Fibroblast of skin of right quadriceps (primary cell): ENCODE measurements around the gene CHRNA4.

Experiments used
- DNase-seq: peaks from one replicate; pipeline ENCODE4 v3.0.0-alpha.2; 2013

Gene CHRNA4

DNA sequence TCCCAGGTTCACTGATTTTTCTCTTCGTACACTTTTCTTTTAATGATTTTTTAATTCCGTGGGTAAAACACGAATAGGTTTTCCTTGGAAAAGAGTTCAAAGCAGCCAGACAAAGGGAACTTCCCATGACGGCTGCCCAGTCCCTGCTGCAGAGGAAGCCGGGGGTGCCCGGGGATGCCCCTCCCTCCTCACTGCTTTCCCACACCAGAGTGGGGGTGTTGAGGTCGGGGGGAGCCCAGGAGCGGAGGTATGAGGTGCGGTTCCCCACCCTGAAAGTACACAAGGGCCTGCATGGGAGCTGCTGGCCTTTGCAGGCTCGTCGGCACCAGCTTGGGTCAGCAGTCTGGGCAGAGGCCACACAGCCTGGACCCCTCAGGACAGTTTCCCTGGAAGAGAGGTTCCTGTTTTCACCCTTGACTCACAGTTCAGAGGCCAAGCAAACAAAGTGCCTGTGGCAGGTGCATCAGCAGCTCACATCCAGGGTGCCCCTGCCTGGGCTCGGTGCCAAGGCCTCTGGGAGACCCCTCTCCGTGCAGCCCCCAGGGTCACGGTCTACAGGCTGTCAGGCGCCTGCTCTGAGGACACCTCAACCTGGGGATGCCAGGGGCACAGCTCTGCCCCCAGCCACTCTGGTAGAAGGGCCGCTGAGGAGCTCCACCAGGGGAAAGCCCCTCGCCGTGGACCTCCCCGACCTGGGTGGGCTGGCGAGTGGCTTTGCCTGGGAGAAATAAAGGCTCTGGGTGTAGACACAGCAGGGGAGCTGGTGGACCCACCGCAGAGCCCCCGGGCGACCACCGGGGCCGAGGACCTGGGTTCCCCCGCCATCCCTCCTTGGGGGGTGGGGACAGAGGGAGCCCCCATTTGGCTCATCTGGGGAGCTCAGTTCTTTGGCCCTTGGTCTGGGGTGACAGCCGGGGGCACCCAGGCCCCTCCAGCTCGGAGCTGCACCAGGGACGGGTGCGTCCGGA lies 15.4 kb upstream of the CHRNA4 start:
- no peak for DNase-seq

GRCh38 chr20:63375438-63375837 lies 14.3 kb upstream of the CHRNA4 start:
- DNase-seq = no peak

DNA sequence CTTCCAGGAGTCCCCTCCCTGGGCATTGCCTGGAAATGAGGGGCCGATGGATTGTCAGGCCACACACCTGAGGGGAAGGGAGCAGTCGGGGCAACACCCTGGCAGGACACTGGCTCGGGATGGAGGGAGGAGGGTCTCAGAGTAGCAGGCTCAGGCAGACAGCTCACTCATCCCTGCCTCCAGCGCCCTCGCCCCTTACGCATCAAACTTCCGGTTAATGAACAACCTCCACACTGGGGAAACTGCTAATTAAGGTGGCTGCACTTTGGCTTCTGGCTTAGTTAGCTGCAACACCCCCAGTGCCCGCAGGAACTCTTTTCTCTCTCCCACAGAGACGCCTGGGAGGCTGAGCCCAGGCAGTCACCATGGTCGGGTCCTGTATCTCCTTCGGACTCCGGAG lies 13.4 kb upstream of the CHRNA4 start:
- DNase-seq = no peak

- no peak for DNase-seq
Observed at GRCh38 chr20:63373996-63374395, 12.8 kb upstream of the CHRNA4 start.

- no peak for DNase-seq
Observed at GRCh38 chr20:63372971-63373885, 12.1 kb upstream of the CHRNA4 start.

DNA sequence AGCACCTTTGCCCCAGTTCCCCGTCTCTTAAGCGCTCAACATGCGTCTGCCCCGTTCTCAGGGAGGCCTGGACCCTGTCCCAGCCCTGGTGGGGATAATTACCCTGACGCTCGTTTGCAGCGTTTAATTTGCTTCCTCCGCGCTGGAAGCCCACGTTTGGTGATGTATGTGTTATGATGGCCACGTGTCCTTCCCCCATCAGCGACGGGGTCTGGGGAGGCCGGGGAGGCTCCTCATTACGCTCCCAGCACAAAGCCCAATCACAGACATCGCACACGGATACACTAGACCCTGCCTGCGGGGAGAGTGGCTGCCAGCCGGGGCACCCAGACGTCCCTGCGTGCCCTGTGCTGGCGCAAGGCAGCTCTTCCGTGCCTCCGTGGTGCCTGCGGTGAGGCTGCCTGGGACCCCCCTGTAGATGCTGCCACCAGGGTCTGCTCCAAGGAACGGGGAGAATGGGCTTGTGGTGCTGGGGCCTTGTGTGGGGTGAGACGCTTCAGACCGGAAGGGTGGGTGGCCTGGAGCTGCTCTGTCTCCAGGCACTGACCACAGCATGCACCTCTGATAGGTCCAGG lies 10.2 kb upstream of the CHRNA4 start:
- no peak for DNase-seq

- DNase-seq = no peak
Observed at GRCh38 chr20:63370618-63371187, 9.6 kb upstream of the CHRNA4 start.

DNA sequence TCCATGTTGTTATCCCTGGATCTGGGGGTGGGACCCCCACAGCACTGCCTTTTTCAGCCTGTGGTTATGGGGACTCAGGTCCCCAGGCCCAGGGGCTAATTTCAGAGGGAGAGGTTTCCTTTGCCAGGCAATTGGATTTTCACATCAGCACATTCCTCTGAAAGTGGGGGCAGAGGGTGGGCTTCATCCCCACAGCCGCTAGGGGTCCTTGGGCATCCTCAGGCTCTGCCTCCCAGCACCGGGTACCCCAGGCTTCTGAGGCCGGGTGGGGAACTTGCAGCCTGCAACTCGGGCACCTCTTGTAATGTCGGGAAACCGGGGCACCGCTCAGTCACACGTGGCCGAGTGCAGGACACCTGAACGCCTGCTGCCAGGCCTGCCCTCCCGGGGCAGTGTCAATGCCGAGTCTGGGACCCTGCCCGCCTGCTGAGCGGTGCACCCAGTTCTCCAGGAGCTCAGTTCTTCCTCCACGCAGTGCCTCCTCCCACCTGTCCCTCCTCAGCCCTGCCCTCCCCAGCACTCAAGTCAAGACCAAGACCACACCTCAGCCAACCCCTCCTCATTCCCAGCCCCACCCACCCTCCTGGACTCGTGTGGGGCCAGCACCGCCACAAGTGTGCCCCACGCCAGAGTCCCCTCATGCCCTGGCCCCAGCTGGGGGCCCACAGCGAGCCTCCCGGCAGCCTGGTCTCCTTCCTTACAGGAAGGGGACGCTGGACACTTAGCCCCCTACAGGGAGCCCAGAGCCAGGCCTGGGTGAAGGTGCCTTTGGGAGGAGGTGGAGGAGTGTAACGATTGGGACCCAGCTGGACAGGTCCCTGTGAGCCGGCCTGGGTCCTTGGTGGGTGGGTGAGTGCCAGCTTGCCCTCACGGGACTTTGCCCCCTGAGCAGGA lies 8.8 kb upstream of the CHRNA4 start:
- no peak for DNase-seq

GRCh38 chr20:63369024-63369530 lies 7.9 kb upstream of the CHRNA4 start:
- no peak for DNase-seq

GRCh38 chr20:63368151-63368550 lies 7.0 kb upstream of the CHRNA4 start:
- no peak for DNase-seq

GRCh38 chr20:63367446-63368055 lies 6.4 kb upstream of the CHRNA4 start:
- DNase-seq = no peak

DNA sequence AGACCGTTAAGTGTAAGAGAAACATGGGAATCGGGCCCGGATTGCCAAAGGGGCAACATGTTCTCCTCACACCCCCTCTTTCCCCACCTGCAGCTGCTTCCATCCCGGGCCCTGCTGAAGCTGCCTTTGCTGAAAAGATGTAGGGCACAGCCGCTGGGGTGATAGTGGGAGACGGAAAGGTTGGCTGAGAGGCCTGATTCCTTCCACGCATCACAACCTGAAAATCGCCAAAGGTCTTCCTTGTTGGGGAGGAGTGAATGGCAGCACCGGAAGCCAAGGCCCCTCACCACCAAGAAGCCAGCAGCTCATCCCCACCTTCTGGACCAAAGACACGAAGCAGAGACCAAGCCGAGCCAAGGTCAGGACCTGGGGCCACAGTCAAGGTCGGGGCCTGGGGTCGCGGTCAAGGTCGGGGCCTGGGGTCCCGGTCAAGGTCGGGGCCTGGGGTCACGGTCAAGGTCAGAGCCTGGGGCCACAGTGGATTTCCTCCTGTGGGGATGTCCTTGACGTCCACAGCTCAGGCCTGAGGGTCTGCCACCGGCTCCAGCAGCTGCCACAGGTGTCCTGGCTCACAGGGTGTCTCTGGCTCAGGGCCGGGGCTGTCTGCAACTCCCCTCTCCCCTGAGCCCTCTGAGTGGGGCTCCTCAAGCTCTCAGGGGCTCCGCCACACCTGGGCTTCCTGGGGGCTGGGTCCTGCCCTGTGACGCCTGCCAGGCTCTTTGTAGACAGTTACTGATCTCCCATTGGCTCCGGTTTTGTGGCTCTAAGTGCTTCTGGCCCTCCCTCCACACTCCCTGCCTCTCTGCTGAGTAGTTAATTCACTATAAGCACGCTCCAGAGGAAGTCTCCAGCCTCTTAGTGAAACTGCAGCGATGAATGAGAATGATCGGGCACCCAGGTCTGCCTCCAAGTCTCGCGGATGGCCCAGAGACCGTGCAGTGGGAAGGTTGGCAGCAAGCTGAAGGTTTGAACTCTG lies 5.5 kb upstream of the CHRNA4 start:
- DNase-seq = no peak

DNA sequence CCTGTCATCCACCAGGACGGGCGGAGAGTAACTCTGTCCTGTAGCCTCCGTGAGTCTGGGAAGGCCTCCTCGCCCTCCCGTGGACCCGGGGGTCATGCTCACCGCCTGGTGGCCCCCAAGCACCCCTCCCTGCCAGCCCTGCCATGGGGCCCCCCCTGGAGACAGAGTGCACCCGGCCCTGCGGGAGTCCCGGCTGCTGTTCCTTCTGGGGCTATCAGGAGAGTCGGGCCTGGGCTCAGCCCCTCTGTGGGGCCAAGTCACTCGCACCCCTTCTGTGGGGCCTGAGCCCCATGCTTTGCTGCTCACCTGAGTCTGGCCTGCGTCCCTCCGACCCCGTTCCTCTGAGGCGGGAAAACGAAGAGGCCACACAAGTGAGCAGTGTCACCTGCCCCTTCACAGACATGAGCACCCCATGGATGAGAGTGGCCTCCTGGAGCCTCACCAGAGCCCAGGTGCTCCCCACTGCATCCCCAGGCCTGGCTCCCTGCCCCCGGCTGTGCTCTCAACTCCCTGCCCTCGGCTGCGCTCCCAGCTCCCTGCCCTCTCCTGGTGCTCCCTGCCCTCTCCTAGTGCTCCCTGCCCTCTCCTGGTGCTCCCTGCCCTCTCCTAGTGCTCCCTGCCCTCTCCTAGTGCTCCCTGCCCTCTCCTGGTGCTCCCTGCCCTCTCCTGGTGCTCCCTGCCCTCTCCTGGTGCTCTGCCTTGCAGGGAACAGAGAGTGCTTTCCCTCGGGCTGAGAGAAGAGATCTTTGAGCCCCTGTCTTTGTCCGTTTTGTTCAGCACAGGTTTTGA lies 4.6 kb upstream of the CHRNA4 start:
- no peak for DNase-seq

DNA sequence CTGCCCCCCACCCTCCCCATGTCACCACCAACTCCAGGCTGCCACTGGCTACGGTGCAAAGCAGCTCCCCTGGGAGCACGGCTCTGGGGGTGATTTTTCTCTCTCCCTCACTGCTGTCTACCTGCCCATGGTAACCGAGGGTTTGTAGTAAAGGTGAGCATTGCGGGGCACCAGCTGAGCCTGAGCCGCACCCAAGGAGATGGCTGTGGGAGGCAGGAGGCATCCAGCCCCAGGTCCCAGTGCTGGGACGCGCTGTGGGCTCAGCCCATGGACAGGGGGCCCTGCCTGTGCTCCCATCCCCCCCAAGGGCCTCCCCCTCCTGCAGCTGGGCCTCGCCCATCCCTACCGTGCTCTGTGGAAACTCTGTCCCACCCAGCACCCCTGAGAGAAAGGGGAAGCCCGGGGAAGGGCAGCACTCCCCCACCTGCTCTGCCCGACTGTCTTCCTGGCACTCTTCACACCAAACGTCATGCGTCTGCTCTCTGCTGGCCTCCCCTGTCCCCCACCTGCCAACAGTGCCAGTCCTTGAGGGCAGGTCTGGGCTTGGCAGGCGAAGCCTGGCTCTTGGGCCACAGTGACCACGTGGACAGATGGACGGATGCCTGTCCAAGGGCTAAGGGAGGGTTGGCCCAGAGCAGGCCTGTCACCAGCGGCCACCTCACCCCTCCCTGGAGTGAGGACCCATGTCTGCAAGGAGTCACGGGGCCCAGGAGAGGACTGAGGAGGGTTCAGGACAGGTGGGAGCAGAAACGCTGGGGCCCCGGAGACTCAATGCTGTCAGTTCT lies 3.8 kb upstream of the CHRNA4 start:
- no peak for DNase-seq

GRCh38 chr20:63363981-63364561 lies 2.9 kb upstream of the CHRNA4 start:
- DNase-seq = no peak

DNA sequence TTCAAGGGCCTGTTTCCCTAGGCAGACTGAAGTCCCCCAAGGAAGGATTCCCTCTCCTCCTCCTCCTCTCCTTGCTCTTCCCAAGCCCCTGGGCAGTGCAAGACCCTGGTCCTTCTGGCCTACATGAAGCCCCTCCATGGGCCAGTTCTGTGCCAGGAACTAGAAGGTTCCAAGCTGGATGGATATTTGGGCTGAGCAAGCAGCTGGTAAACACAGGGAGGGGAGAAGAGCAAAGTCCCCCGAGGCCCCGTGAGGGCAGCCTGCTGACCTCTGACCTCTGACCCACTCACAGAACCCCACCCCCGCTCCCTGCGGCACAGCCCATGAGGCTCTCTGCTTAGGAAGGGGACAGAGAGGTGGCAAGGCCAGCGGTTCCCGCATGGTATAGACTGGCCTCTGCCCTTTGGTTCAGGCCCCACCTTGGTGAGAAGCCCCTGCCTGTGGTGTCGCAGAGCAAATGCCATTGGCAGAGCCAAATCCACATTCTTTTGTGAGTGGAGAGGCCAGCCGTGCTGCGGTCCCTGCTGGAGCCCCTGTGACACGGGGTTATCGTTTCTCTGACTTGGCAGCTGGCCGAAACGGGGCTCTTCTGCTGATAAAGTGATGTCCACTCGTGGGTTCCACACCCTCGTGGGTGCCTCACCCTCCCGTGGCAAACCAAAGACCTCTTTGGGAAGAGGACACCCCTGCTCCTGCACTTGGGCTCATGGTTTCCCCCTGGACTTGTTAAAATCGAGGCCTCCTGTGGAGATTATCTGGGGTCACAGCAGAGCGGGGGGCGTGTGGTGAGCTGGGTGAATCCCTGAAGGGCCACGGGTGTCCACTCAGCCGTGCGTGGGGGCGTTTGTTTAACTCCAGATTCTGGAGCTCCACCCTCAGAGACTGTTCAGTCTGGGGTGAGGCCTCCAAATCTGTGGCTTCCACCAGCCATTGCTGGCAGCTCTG lies 2.1 kb upstream of the CHRNA4 start:
- no peak for DNase-seq
